ENCODE data around the gene NR4A3. TPM values are rescaled to one million over a fixed set of nuclear protein-coding genes. Genes with fewer than 3 reads are reported as not detected.
A peak's percentile ranks its signal among the peaks of the same experiment; 100 is the strongest.

NR4A3 gene
- polyA plus RNA-seq, 3 donors: 0.88 to 2.1 (median 0.92) TPM

DNA sequence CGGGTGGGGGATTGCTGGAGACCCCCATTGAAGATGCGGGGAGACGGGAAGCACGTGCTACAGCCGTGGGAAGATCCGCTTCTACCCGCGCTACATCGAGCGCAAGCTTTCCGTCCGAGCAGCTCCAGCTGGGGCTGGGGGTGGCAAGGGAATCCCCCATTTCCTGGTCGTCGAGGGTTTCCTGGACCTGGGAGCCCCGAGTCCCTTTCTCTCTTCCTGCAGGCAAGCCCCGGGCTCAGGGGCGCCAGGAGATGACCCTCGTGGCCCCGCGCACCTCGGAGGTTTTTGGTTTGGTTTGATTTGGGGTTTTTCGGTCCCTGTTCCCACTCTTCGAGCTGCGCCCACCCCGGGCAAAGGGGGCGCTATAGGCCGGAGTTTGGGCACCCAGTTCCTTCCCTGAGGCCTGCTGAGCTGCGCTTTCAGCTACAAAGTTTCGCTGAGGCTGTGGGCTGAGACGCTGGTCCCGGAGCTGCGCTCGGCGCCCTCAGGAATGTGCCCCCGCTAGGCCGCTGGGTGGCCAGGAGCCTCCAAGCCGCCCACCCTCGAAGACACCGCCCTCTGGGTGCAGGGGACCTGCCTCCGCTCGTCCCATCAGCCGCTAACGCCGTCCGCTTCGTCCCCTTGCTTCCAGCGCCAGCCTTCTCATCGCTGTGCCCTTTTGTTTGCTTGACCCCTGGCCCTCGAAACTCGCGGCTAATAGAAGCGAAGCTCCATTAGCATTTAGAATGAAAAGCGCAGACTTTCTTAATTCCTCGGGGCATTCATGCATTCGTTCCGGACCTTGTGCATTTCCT is 2.9 kb downstream of the NR4A3 start:
- H3K4me1 ChIP-seq (ENCODE audit: control insufficient read depth in 1 of 2, insufficient read depth in 2 of 2, low read length in 2 of 2): peaks cover 55 to 69% of the 10 kb centered on the region in 2 donors
- peaks cover 70 to 84% (median 81%) of the 10 kb centered on the region in 3 donors for H3K27me3 Mint-ChIP-seq (ENCODE audit: low read depth in 3 of 3)
- peaks cover 65 to 73% of the 10 kb centered on the region in 2 donors for H3K27me3 ChIP-seq (ENCODE audit: control insufficient read depth in 2 of 2, insufficient read depth in 2 of 2, low read length in 2 of 2)

More for the DNA sequence above, 2.9 kb downstream of the NR4A3 start:
- Histone ChIP-seq H4K20me1 (ENCODE audit: insufficient read depth, low read length) (peaks cover 31% of the 10 kb centered on the region), H3K4me2 (replicated peaks; ENCODE audit: extremely low read depth, low read length, poor library complexity, severe bottlenecking) (peak overlapping the region; percentile 94), H3K79me2 (ENCODE audit: insufficient read depth, low read length) (no peaks in the 10 kb centered on the region), H3K9ac (ENCODE audit: insufficient read depth, low read length, poor library complexity, severe bottlenecking) (peak overlapping the region; percentile 98), H3K27ac (ENCODE audit: low read depth in 1 of 2, low read length in 2 of 2) (no peak overlapping the region), H2AFZ (ENCODE audit: insufficient read depth, low read depth, low read length, poor library complexity, severe bottlenecking) (no peak overlapping the region), H3K4me3 (replicated peaks in 1 of 3; ENCODE audit: low read depth in 2 of 3, low read length in 3 of 3) (peak overlapping the region; percentile 7 to 93 (median 66)), H3K36me3 (replicated peaks in 1 of 2; ENCODE audit: control insufficient read depth in 1 of 2, insufficient read depth in 2 of 2, low read length in 2 of 2) (no peaks in the 10 kb centered on the region), H3K9me3 (replicated peaks in 1 of 2; ENCODE audit: control insufficient read depth in 1 of 2, insufficient read depth in 1 of 2, low read length in 2 of 2) (peaks cover 0 to 32% of the 10 kb centered on the region in 2 donors)
- Mint-ChIP-seq H3K36me3 (peaks cover 18 to 41% of the 10 kb centered on the region in 2 donors), H3K4me1 (peaks cover 64% of the 10 kb centered on the region), H3K4me3 (peak overlapping the region; percentile 100), H3K27ac (peak overlapping the region in 5 of 7 donors; percentile 58 to 100 (median 78)), H3K9me3 (peaks cover 0 to 55% (median 34%) of the 10 kb centered on the region in 7 donors)
- TF ChIP-seq, protein P1, sequence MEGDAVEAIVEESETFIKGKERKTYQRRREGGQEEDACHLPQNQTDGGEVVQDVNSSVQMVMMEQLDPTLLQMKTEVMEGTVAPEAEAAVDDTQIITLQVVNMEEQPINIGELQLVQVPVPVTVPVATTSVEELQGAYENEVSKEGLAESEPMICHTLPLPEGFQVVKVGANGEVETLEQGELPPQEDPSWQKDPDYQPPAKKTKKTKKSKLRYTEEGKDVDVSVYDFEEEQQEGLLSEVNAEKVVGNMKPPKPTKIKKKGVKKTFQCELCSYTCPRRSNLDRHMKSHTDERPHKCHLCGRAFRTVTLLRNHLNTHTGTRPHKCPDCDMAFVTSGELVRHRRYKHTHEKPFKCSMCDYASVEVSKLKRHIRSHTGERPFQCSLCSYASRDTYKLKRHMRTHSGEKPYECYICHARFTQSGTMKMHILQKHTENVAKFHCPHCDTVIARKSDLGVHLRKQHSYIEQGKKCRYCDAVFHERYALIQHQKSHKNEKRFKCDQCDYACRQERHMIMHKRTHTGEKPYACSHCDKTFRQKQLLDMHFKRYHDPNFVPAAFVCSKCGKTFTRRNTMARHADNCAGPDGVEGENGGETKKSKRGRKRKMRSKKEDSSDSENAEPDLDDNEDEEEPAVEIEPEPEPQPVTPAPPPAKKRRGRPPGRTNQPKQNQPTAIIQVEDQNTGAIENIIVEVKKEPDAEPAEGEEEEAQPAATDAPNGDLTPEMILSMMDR (IDR thresholded peaks at IDR 0.05): peak; percentile 79
- WGBS (ENCODE audit: insufficient coverage): 2% methylated on average over 51 of the region's 56 CpGs
- intact Hi-C loops (cut with micrococcal nuclease): loop anchor here (5.0 to 10.0 kb wide), 8 partner anchors 80 to 702 kb away; partner anchors contain the start of genes STX17 (in 2 of the 2), ALG2 (in 1 of the 2), ERP44 (in 1 of the 2) and INVS (in 1 of the 2)
- peak; percentile 45 to 64 (median 49) for DNase-seq

Measured in CD14-positive monocyte (primary cell).